Measurements from ENCODE around the gene KIAA0825. TPM values are rescaled to one million over a fixed set of nuclear protein-coding genes. Genes with fewer than 3 reads are reported as not detected.

Gene KIAA0825
- total RNA-seq, 1 donor from 2014 or later: 0.28 TPM

- intact Hi-C loops (cut with micrococcal nuclease): no loop called here
Measured at GRCh38 chr5:94304146-94304545, 314.3 kb downstream of the KIAA0825 start.

DNA sequence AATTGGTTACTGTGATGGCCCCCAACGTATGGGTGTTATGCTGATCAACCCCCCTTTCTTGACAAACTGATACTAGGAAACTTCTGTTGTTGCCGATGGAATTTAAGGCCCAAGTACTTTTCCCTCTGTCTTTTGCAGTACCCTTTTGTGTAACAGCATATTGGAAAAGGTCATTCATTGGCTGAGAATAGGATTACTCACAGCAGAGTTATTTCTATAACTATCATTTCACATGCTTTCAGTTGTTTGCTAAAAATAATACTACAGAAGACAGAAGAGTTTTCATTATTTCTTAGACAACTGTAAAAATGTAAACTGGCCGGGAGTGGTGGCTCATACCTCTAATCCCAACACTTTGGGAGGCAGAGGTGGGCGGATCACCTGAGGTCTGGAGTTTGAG lies 329.5 kb downstream of the KIAA0825 start:
- Mint-ChIP-seq H3K27me3 (no peaks in the 10 kb centered on the region), H3K9me3 (peaks cover 14% of the 10 kb centered on the region), H3K4me3 (no peak overlapping the region), H3K36me3 (ENCODE audit: low read depth) (no peaks in the 10 kb centered on the region), H3K4me1 (no peaks in the 10 kb centered on the region), H3K27ac (no peak overlapping the region)
- DNase-seq: no peak
- intact Hi-C loops (cut with micrococcal nuclease): no loop called here

More at GRCh38 chr5:94304146-94304545, 314.3 kb downstream of the KIAA0825 start:
- no peaks in the 10 kb centered on the region for H3K4me1 Mint-ChIP-seq
- H3K27ac Mint-ChIP-seq: no peak overlapping the region
- no peak for DNase-seq
- peaks cover 2% of the 10 kb centered on the region for H3K27me3 Mint-ChIP-seq
- no peaks in the 10 kb centered on the region for H3K9me3 Mint-ChIP-seq
- no peak overlapping the region for H3K4me3 Mint-ChIP-seq
- no peaks in the 10 kb centered on the region for H3K36me3 Mint-ChIP-seq (ENCODE audit: low read depth)

GRCh38 chr5:94285984-94286383 lies 332.4 kb downstream of the KIAA0825 start:
- intact Hi-C loops (cut with micrococcal nuclease): no loop called here
- no peaks in the 10 kb centered on the region for H3K27me3 Mint-ChIP-seq
- H3K9me3 Mint-ChIP-seq: no peaks in the 10 kb centered on the region
- no peaks in the 10 kb centered on the region for H3K36me3 Mint-ChIP-seq (ENCODE audit: low read depth)
- no peak overlapping the region for H3K27ac Mint-ChIP-seq
- no peak overlapping the region for H3K4me3 Mint-ChIP-seq
- no peaks in the 10 kb centered on the region for H3K4me1 Mint-ChIP-seq
- DNase-seq: no peak

- Mint-ChIP-seq H3K36me3 (ENCODE audit: low read depth) (no peaks in the 10 kb centered on the region), H3K27me3 (peaks cover 2% of the 10 kb centered on the region), H3K27ac (no peak overlapping the region), H3K9me3 (no peaks in the 10 kb centered on the region), H3K4me1 (no peaks in the 10 kb centered on the region), H3K4me3 (no peak overlapping the region)
- intact Hi-C loops (cut with micrococcal nuclease): no loop called here
- no peak for DNase-seq
Measured at GRCh38 chr5:94283093-94283492, 335.3 kb downstream of the KIAA0825 start.

- Mint-ChIP-seq H3K27ac (no peak overlapping the region), H3K4me1 (no peaks in the 10 kb centered on the region), H3K4me3 (no peak overlapping the region), H3K36me3 (ENCODE audit: low read depth) (no peaks in the 10 kb centered on the region), H3K9me3 (no peaks in the 10 kb centered on the region), H3K27me3 (peaks cover 2% of the 10 kb centered on the region)
- DNase-seq: no peak
- intact Hi-C loops (cut with micrococcal nuclease): no loop called here
Measured at GRCh38 chr5:94281236-94281801, 337.1 kb downstream of the KIAA0825 start.

GRCh38 chr5:94276751-94277150 lies 341.7 kb downstream of the KIAA0825 start:
- intact Hi-C loops (cut with micrococcal nuclease): no loop called here
- no peaks in the 10 kb centered on the region for H3K4me1 Mint-ChIP-seq
- H3K27me3 Mint-ChIP-seq: peaks cover 2% of the 10 kb centered on the region
- no peaks in the 10 kb centered on the region for H3K9me3 Mint-ChIP-seq
- H3K4me3 Mint-ChIP-seq: no peak overlapping the region
- no peaks in the 10 kb centered on the region for H3K36me3 Mint-ChIP-seq (ENCODE audit: low read depth)
- no peak overlapping the region for H3K27ac Mint-ChIP-seq
- no peak for DNase-seq

DNA sequence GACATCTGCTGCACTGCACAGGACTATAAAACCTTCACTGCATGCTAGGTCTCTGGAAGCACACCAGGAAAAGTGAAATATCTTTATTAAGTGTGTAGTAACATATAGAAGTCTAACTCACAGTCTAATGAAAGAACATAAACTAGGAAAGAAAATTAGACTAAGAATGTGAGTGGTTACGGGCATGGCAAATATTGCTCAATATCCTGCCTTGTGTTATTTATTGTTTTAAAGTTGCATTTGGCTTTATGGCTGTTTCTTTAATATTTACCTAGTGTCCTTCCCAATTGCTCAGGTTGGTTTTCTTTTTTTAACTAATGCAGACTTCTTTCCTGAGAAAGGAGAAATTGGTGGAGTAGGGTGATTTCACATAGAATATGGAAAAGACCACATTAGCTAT lies 342.4 kb downstream of the KIAA0825 start:
- H3K9me3 Mint-ChIP-seq: no peaks in the 10 kb centered on the region
- intact Hi-C loops (cut with micrococcal nuclease): no loop called here
- H3K27ac Mint-ChIP-seq: no peak overlapping the region
- H3K4me3 Mint-ChIP-seq: no peak overlapping the region
- no peaks in the 10 kb centered on the region for H3K4me1 Mint-ChIP-seq
- H3K36me3 Mint-ChIP-seq (ENCODE audit: low read depth): no peaks in the 10 kb centered on the region
- no peak for DNase-seq
- H3K27me3 Mint-ChIP-seq: peaks cover 2% of the 10 kb centered on the region

DNA sequence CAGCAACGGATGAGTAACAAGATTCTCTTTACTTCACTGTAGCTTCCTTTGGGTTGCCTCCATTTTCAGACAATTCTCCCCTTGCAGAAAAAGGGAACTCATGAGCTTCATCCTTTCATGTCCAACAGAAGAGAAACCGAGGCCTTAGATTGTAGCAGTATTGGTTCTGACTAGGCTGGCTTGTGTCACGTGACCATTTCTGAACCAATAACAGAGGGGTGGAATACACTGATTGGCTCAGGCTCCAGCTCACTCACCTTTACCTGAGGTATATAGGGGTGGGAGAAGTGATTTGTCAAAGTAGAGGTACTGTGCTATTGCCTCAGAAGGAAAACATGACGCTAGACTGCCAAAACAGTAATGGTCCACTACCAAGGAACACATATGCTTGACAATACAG lies 343.7 kb downstream of the KIAA0825 start:
- no peaks in the 10 kb centered on the region for H3K27me3 Mint-ChIP-seq
- H3K36me3 Mint-ChIP-seq (ENCODE audit: low read depth): no peaks in the 10 kb centered on the region
- no peaks in the 10 kb centered on the region for H3K9me3 Mint-ChIP-seq
- no peak overlapping the region for H3K27ac Mint-ChIP-seq
- intact Hi-C loops (cut with micrococcal nuclease): no loop called here
- no peak for DNase-seq
- no peaks in the 10 kb centered on the region for H3K4me1 Mint-ChIP-seq
- no peak overlapping the region for H3K4me3 Mint-ChIP-seq

- no peak for DNase-seq
- H3K4me1 Mint-ChIP-seq: no peaks in the 10 kb centered on the region
- intact Hi-C loops (cut with micrococcal nuclease): no loop called here
- no peak overlapping the region for H3K27ac Mint-ChIP-seq
- H3K27me3 Mint-ChIP-seq: peaks cover 1% of the 10 kb centered on the region
- H3K36me3 Mint-ChIP-seq (ENCODE audit: low read depth): no peaks in the 10 kb centered on the region
- H3K4me3 Mint-ChIP-seq: no peak overlapping the region
- peaks cover 2% of the 10 kb centered on the region for H3K9me3 Mint-ChIP-seq
Measured at GRCh38 chr5:94268226-94268625, 350.2 kb downstream of the KIAA0825 start.

- no peak overlapping the region for H3K4me3 Mint-ChIP-seq
- DNase-seq: no peak
- peaks cover 3% of the 10 kb centered on the region for H3K9me3 Mint-ChIP-seq
- H3K4me1 Mint-ChIP-seq: no peaks in the 10 kb centered on the region
- H3K27me3 Mint-ChIP-seq: peaks cover 1% of the 10 kb centered on the region
- H3K27ac Mint-ChIP-seq: no peak overlapping the region
- no peaks in the 10 kb centered on the region for H3K36me3 Mint-ChIP-seq (ENCODE audit: low read depth)
- intact Hi-C loops (cut with micrococcal nuclease): no loop called here
Measured at GRCh38 chr5:94267350-94267899, 351.0 kb downstream of the KIAA0825 start.

GRCh38 chr5:94266170-94266569 lies 352.2 kb downstream of the KIAA0825 start:
- H3K36me3 Mint-ChIP-seq (ENCODE audit: low read depth): no peaks in the 10 kb centered on the region
- no peak for DNase-seq
- H3K4me3 Mint-ChIP-seq: no peak overlapping the region
- no peak overlapping the region for H3K27ac Mint-ChIP-seq
- intact Hi-C loops (cut with micrococcal nuclease): no loop called here
- peaks cover 3% of the 10 kb centered on the region for H3K9me3 Mint-ChIP-seq
- H3K4me1 Mint-ChIP-seq: no peaks in the 10 kb centered on the region
- H3K27me3 Mint-ChIP-seq: peaks cover 1% of the 10 kb centered on the region

GRCh38 chr5:94263068-94263467 lies 355.3 kb downstream of the KIAA0825 start:
- Mint-ChIP-seq H3K4me1 (no peaks in the 10 kb centered on the region), H3K27ac (no peak overlapping the region)

DNA sequence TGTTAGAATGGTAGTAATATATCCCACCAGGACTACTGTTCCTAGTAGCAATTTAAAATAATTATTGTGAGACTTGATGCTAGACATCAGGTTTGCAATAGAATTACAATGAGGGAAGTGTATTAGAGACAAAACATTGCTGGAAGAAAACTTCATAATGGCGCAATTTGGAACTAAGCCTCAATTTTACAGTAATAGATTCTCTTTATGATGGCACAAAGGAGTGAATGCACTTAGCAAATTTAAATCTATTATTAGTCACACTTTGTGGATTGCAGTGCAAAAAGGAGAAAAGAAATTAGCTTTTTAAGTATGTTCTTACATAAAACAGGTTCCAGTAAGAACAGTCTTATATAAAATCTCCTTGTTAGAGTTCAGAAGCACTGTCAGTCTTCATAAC lies 358.3 kb downstream of the KIAA0825 start:
- H3K27me3 Mint-ChIP-seq: peaks cover 1% of the 10 kb centered on the region
- peaks cover 3% of the 10 kb centered on the region for H3K9me3 Mint-ChIP-seq
- no peaks in the 10 kb centered on the region for H3K36me3 Mint-ChIP-seq (ENCODE audit: low read depth)
- no peak overlapping the region for H3K4me3 Mint-ChIP-seq
- DNase-seq: no peak
- H3K4me1 Mint-ChIP-seq: no peaks in the 10 kb centered on the region
- intact Hi-C loops (cut with micrococcal nuclease): no loop called here
- H3K27ac Mint-ChIP-seq: no peak overlapping the region

More at GRCh38 chr5:94263068-94263467, 355.3 kb downstream of the KIAA0825 start:
- Mint-ChIP-seq H3K36me3 (ENCODE audit: low read depth) (no peaks in the 10 kb centered on the region), H3K9me3 (peaks cover 3% of the 10 kb centered on the region), H3K27me3 (peaks cover 2% of the 10 kb centered on the region), H3K4me3 (no peak overlapping the region)
- intact Hi-C loops (cut with micrococcal nuclease): no loop called here
- DNase-seq: no peak

- Mint-ChIP-seq H3K4me1 (no peaks in the 10 kb centered on the region), H3K4me3 (no peak overlapping the region), H3K9me3 (no peaks in the 10 kb centered on the region), H3K27me3 (peaks cover 1% of the 10 kb centered on the region), H3K27ac (no peak overlapping the region), H3K36me3 (ENCODE audit: low read depth) (no peaks in the 10 kb centered on the region)
- intact Hi-C loops (cut with micrococcal nuclease): no loop called here
- DNase-seq: no peak
Measured at GRCh38 chr5:94254214-94254613, 364.2 kb downstream of the KIAA0825 start.

GRCh38 chr5:94250985-94251384 lies 367.4 kb downstream of the KIAA0825 start:
- Mint-ChIP-seq H3K9me3 (no peaks in the 10 kb centered on the region), H3K4me3 (no peak overlapping the region), H3K27ac (no peak overlapping the region)

More at GRCh38 chr5:94250985-94251384, 367.4 kb downstream of the KIAA0825 start:
- intact Hi-C loops (cut with micrococcal nuclease): no loop called here
- Mint-ChIP-seq H3K27me3 (no peaks in the 10 kb centered on the region), H3K4me1 (no peaks in the 10 kb centered on the region), H3K36me3 (ENCODE audit: low read depth) (no peaks in the 10 kb centered on the region)
- DNase-seq: no peak
